CD4-positive, alpha-beta memory T cell (primary cell): ENCODE measurements around the gene TGFBR1. TPM values are rescaled to one million over a fixed set of nuclear protein-coding genes. Genes with fewer than 3 reads are reported as not detected.
A peak's percentile ranks its signal among the peaks of the same experiment; 100 is the strongest.

Experiments
- CTCF ChIA-PET: fragments of 350-600 bp; sonication (Branson Sonifier 250); formaldehyde crosslinking; loops from one replicate; lab custom pipeline; 2021; ENCODE audit warnings: inconsistent platforms; ENCODE audit not compliant: partially characterized antibody; lab: Charles Lee
- POLR2A ChIA-PET: fragments of 350-600 bp; sonication (Branson Sonifier 250); formaldehyde crosslinking; loops from one replicate; lab custom pipeline; 2021; ENCODE audit not compliant: partially characterized antibody; lab: Charles Lee
- DNase-seq, 5 donors: peaks; one replicate each; pipeline versions ENCODE4 v3.0.0 to v3.0.0-alpha.2; 2020 to 2022; ENCODE audit warnings: mixed read lengths in 1 of 5
- H3K27ac ChIP-seq: one replicate; pipeline ENCODE4 v1.7.0; 2013; ENCODE audit warnings: low read depth, low read length
- H3K27me3 ChIP-seq: 2 replicates; pipeline ENCODE4 v1.7.0; 2013; ENCODE audit warnings: mild to moderate bottlenecking, low read length, moderate library complexity; ENCODE audit not compliant: insufficient read depth
- H3K36me3 ChIP-seq: 2 replicates; pipeline ENCODE4 v1.7.0; 2013; ENCODE audit warnings: mild to moderate bottlenecking, low read length, moderate library complexity; ENCODE audit not compliant: insufficient read depth
- H3K4me1 ChIP-seq: 2 replicates; pipeline ENCODE4 v1.7.0; 2013; ENCODE audit warnings: mild to moderate bottlenecking, low read length, moderate library complexity; ENCODE audit not compliant: insufficient read depth
- H3K4me3 ChIP-seq, 2 donors: one replicate each; pipeline ENCODE4 v1.7.0; 2013; ENCODE audit warnings: low read length in 2 of 2, mild to moderate bottlenecking in 1 of 2
- H3K9me3 ChIP-seq, 2 donors: one replicate each; pipeline ENCODE4 v1.7.0; 2013; ENCODE audit warnings: low read length in 2 of 2, control low read depth in 1 of 2; ENCODE audit not compliant: control insufficient read depth in 1 of 2
- H3K27ac Mint-ChIP-seq, 7 donors: one replicate each; pipeline ENCODE4 v1.8.0; 2020 to 2021; ENCODE audit warnings: mixed read lengths in 7 of 7, mild to moderate bottlenecking in 6 of 7, inconsistent platforms in 3 of 7, moderate library complexity in 3 of 7
- H3K27me3 Mint-ChIP-seq, 2 donors: one replicate each; pipeline ENCODE4 v1.8.0; 2020 to 2021; ENCODE audit warnings: mixed read lengths in 2 of 2
- H3K36me3 Mint-ChIP-seq, 2 donors: one replicate each; pipeline ENCODE4 v1.8.0; 2020 to 2021; ENCODE audit warnings: mixed read lengths in 2 of 2, inconsistent platforms in 1 of 2, mild to moderate bottlenecking in 1 of 2
- H3K4me1 Mint-ChIP-seq, 4 donors: one replicate each; pipeline ENCODE4 v1.8.0; 2020 to 2021; ENCODE audit warnings: mixed read lengths in 4 of 4, mild to moderate bottlenecking in 1 of 4
- H3K4me3 Mint-ChIP-seq, 8 donors: one replicate each; pipeline ENCODE4 v1.8.0; 2020 to 2021; ENCODE audit warnings: mixed read lengths in 8 of 8, mild to moderate bottlenecking in 7 of 8, moderate library complexity in 6 of 8, inconsistent platforms in 3 of 8
- H3K9me3 Mint-ChIP-seq, 8 donors: one replicate each; pipeline ENCODE4 v1.8.0; 2020 to 2021; ENCODE audit warnings: mixed read lengths in 8 of 8, mild to moderate bottlenecking in 5 of 8, inconsistent platforms in 3 of 8, moderate library complexity in 1 of 8
- intact Hi-C: fragments of 100-400 bp; cut with micrococcal nuclease; formaldehyde crosslinking; loops from one replicate; pipeline ENCODE4 v1.15.1; 2023
- polyA plus RNA-seq, 2 donors: library from polyadenylated mRNA; unstranded; fragments of 300-500 nt; fragmentation: Illumina TruSeq; gene quantifications; one replicate each; pipeline ENCODE4 v1.2.3, GENCODE V29; 2021
- total RNA-seq, 2 experiments: library from RNA; stranded (reverse); gene quantifications; one replicate each; pipeline ENCODE4 v1.2.3, GENCODE V29; 2021

The TGFBR1 gene
- total and polyA plus RNA-seq, 4 experiments from 2014 or later, result 19.1 to 27.4 (median 23.9) TPM

DNA sequence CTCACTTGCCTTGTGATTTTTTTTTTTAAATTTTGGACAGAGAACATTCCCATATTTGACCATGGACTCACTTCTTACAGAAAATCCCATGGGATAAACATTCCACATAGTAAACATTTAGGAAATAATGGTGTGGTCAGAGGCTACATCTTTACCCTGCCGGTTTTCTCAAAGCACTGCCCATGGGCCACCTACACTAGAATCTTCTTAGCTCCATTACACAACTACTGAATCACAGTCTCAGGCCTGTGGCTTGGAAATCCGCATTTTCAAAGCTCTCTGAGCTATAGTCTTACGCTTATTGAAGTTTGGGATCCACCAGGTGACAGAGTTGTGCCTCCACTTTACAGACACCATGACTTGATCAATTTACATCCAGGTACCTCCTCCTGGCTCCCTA is 77.4 kb downstream of the TGFBR1 start:
- Mint-ChIP-seq H3K4me3 (no peak overlapping the region), H3K36me3 (no peaks in the 10 kb centered on the region), H3K9me3 (no peaks in the 10 kb centered on the region), H3K4me1 (peaks cover 5 to 7% (median 6%) of the 10 kb centered on the region in 4 donors), H3K27me3 (no peaks in the 10 kb centered on the region), H3K27ac (no peak overlapping the region)
- H3K36me3 ChIP-seq, result no peaks in the 10 kb centered on the region
- ChIA-PET POLR2A (no interaction called here), CTCF (interaction anchor here (0.6 to 7.6 kb wide), 8 partner anchors 9 to 184 kb away, joined by 3 to 40 read pairs (median 3); no protein-coding TSS in a partner anchor)
- DNase-seq, result no peak
- H3K27ac ChIP-seq, result no peak overlapping the region
- H3K27me3 ChIP-seq, result no peaks in the 10 kb centered on the region
- intact Hi-C loops, result loop anchor here (5.0 kb wide), 1 partner anchor 625 kb away; no protein-coding TSS in a partner anchor
- no peaks in the 10 kb centered on the region for H3K9me3 ChIP-seq
- H3K4me1 ChIP-seq, result peaks cover 6% of the 10 kb centered on the region
- no peak overlapping the region for H3K4me3 ChIP-seq

DNA sequence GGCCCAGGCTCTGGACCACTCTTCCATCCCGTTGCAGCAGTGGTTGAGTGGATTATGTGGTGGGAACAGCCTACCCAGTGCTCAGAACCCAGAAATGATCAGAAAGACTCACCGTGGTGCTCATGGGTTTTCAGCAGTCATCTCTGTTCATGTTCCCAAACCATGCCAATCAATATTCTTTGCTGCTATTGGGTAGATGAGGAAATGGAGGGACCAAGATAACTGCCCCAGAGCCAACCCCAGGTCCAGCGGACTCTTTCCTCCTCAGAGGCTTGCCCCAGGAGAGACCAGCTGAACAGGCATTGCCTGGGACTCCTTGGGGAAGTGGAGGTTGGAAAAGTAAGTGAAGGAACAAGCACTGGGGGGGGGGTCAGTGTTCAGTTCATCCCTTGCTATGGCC is 78.7 kb downstream of the TGFBR1 start:
- H3K9me3 ChIP-seq, result no peaks in the 10 kb centered on the region
- Mint-ChIP-seq H3K4me1 (peaks cover 5 to 7% (median 6%) of the 10 kb centered on the region in 4 donors), H3K27me3 (peaks cover 0 to 2% of the 10 kb centered on the region in 2 donors), H3K9me3 (no peaks in the 10 kb centered on the region), H3K27ac (peak overlapping the region in 1 of 7 donors; percentile 55), H3K36me3 (no peaks in the 10 kb centered on the region), H3K4me3 (no peak overlapping the region)
- POLR2A ChIA-PET, result no interaction called here
- CTCF ChIA-PET, result interaction anchor here (0.9 to 7.6 kb wide), 11 partner anchors 11 to 1412 kb away, joined by 3 to 40 read pairs (median 8); partner anchors contain the start of genes ALG2 and SEC61B
- no peaks in the 10 kb centered on the region for H3K36me3 ChIP-seq
- no peaks in the 10 kb centered on the region for H3K27me3 ChIP-seq
- H3K27ac ChIP-seq, result no peak overlapping the region
- DNase-seq, result no peak
- intact Hi-C loops, result loop anchor here (1.0 to 5.0 kb wide), 4 partner anchors 39 to 1141 kb away; partner anchors contain the start of gene SEC61B
- peaks cover 6% of the 10 kb centered on the region for H3K4me1 ChIP-seq
- H3K4me3 ChIP-seq, result no peak overlapping the region

DNA sequence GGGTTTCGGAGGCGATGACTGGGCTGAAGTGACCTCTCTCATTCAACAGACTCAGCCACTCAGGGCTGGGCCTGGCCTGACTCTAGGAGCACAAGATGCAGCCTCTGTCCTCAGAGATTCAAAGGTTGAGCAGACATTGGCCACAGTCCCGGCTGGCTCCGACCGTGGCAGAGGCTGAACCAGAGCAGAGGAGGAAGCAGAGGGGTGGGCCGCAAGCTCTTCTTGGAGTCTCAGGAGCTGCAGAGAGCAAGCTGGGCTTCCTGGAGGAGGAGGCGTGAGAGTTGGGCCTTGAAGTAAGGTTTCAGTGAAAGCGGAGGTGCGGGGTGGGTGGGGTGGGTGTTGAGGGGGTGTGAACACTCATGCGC is 79.2 kb downstream of the TGFBR1 start:
- H3K27ac Mint-ChIP-seq, result peak overlapping the region in 1 of 7 donors; percentile 55
- H3K4me1 Mint-ChIP-seq, result peaks cover 5 to 7% (median 6%) of the 10 kb centered on the region in 4 donors

DNA sequence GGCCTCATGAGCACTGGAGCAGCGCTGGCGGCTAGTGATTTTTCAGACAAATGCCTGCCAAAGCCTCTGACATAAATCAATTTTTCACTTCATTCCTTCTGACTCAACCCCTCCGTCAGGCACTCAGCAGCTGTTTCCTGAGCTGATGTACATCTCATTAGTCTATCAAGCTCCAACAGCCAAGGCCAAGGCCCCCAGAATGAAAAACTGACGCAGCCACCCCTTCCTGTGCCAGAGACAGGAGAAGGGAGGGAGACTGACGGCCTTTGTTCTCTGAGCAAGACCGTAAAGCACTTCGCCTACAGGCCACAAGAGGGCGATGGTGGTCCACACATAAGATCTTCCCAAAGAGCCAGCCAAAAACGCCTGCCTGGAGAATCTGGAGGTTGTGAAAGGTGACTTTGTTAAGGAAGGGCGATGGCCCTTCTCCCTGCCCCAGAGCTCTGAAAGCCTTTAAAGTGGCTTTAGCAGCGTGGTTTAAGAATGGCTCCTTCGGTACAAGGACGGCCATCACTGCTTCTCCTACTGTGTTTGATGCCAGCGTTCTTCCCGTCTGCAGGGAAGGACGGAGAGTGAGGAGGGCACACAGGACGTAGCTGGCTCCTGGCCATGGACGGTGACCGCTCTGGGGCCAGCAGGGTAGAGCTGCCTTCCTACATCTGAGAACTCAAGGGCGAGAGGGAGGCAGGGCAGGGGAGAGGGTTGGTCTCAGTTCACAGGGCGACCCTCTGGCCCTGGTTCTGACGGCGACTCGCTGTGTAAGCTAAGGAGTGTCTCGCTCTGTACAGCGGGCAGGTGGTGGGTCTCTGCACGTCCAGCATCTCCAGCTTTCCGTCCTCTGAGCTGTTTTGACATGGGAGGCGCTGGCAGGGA is 79.8 kb downstream of the TGFBR1 start:
- Histone ChIP-seq H3K4me1 (peaks cover 6% of the 10 kb centered on the region), H3K27me3 (no peaks in the 10 kb centered on the region), H3K9me3 (no peaks in the 10 kb centered on the region), H3K27ac (no peak overlapping the region), H3K4me3 (no peak overlapping the region), H3K36me3 (no peaks in the 10 kb centered on the region)
- Mint-ChIP-seq H3K9me3 (no peaks in the 10 kb centered on the region), H3K27ac (peak overlapping the region in 3 of 7 donors; percentile 54 to 76 (median 55)), H3K27me3 (peaks cover 2 to 4% of the 10 kb centered on the region in 2 donors), H3K36me3 (no peaks in the 10 kb centered on the region), H3K4me3 (peak overlapping the region in 2 of 8 donors; percentile 12 to 41), H3K4me1 (peaks cover 5 to 7% (median 6%) of the 10 kb centered on the region in 4 donors)
- ChIA-PET POLR2A (interaction anchor here (1.2 kb wide), 1 partner anchor 171 kb away, joined by 3 read pairs; no protein-coding TSS in a partner anchor), CTCF (interaction anchor here (0.7 to 7.6 kb wide), 42 partner anchors 9 to 1411 kb away, joined by 3 to 40 read pairs (median 4); partner anchors contain the start of genes ALG2 and SEC61B)
- intact Hi-C loops, result loop anchor here (1.0 to 5.0 kb wide), 4 partner anchors 38 to 1140 kb away; partner anchors contain the start of gene SEC61B
- DNase-seq, result peak; percentile 62 to 78 (median 67)

More for the DNA sequence above, 79.2 kb downstream of the TGFBR1 start:
- H3K4me3 ChIP-seq, result no peak overlapping the region
- H3K9me3 ChIP-seq, result no peaks in the 10 kb centered on the region
- Mint-ChIP-seq H3K9me3 (no peaks in the 10 kb centered on the region), H3K27me3 (peaks cover under 1 to 2% of the 10 kb centered on the region in 2 donors), H3K4me3 (no peak overlapping the region), H3K36me3 (no peaks in the 10 kb centered on the region)
- H3K36me3 ChIP-seq, result no peaks in the 10 kb centered on the region
- H3K27ac ChIP-seq, result no peak overlapping the region
- H3K27me3 ChIP-seq, result no peaks in the 10 kb centered on the region
- ChIA-PET CTCF (interaction anchor here (0.7 to 7.6 kb wide), 27 partner anchors 8 to 1412 kb away, joined by 3 to 40 read pairs (median 5); partner anchors contain the start of genes ALG2 and SEC61B), POLR2A (interaction anchor here (1.2 kb wide), 1 partner anchor 170 kb away, joined by 3 read pairs; no protein-coding TSS in a partner anchor)
- DNase-seq, result no peak
- H3K4me1 ChIP-seq, result peaks cover 6% of the 10 kb centered on the region
- intact Hi-C loops, result loop anchor here (1.0 to 5.0 kb wide), 4 partner anchors 39 to 1140 kb away; partner anchors contain the start of gene SEC61B

DNA sequence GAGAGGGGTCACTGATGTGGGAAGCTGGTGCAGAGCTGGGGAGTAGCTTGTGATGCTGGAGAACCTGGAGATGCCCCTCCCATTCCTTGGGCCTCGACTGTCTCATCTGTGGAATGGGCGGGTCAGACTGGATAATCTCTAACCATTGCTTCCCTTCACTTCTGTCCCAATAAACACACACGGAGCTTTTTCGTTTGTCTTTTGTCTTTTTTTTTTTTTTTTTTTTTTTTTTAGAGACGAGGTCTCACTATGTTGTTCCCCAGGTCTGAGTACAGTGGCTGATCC is 80.4 kb downstream of the TGFBR1 start:
- H3K4me1 ChIP-seq, result peaks cover 6% of the 10 kb centered on the region
- no peak overlapping the region for H3K4me3 Mint-ChIP-seq

DNA sequence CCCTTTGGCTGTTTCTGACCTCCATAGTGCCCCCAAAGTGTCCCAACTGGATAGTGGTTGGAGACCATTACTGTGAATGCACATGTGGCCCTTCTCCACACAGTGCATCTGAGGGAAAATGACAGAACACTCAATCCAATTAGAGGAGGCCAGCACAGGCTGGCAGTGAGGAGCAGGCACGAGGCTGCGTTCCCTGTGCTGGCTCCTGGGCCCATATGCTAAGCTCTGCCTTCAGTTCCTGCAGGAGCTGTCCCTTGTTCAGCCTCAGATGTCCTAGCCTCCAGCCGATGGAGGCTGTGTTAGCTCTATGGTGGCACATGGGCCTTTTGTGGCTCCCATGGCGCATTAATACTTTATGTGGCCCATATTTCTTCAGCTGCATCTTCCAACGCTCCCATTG is 81.0 kb downstream of the TGFBR1 start:
- intact Hi-C loops, result loop anchor here (2.0 kb wide), 1 partner anchor 37 kb away; the partner anchor contains the start of gene SEC61B

More for the DNA sequence above, 80.4 kb downstream of the TGFBR1 start:
- DNase-seq, result no peak
- Histone ChIP-seq H3K27ac (no peak overlapping the region), H3K36me3 (no peaks in the 10 kb centered on the region), H3K4me3 (no peak overlapping the region), H3K9me3 (no peaks in the 10 kb centered on the region), H3K27me3 (no peaks in the 10 kb centered on the region)
- H3K27ac Mint-ChIP-seq, result no peak overlapping the region
- POLR2A ChIA-PET, result interaction anchor here (1.2 kb wide), 1 partner anchor 171 kb away, joined by 3 read pairs; no protein-coding TSS in a partner anchor
- H3K4me1 Mint-ChIP-seq, result peaks cover 5 to 7% (median 6%) of the 10 kb centered on the region in 4 donors
- intact Hi-C loops, result loop anchor here (2.0 kb wide), 1 partner anchor 38 kb away; the partner anchor contains the start of gene SEC61B
- peaks cover 2 to 4% of the 10 kb centered on the region in 2 donors for H3K27me3 Mint-ChIP-seq
- CTCF ChIA-PET, result interaction anchor here (0.8 to 7.6 kb wide), 34 partner anchors 9 to 1411 kb away, joined by 3 to 40 read pairs (median 4); partner anchors contain the start of genes ALG2 and SEC61B
- H3K36me3 Mint-ChIP-seq, result no peaks in the 10 kb centered on the region
- no peaks in the 10 kb centered on the region for H3K9me3 Mint-ChIP-seq

More for the DNA sequence above, 81.0 kb downstream of the TGFBR1 start:
- Mint-ChIP-seq H3K27me3 (peaks cover 2 to 4% of the 10 kb centered on the region in 2 donors), H3K36me3 (no peaks in the 10 kb centered on the region), H3K4me3 (peak overlapping the region in 1 of 8 donors; percentile 22), H3K9me3 (no peaks in the 10 kb centered on the region), H3K4me1 (peaks cover 5 to 7% (median 6%) of the 10 kb centered on the region in 4 donors), H3K27ac (no peak overlapping the region)
- no peaks in the 10 kb centered on the region for H3K27me3 ChIP-seq
- no peaks in the 10 kb centered on the region for H3K36me3 ChIP-seq
- no peaks in the 10 kb centered on the region for H3K9me3 ChIP-seq
- no peak for DNase-seq
- CTCF ChIA-PET, result interaction anchor here (0.8 to 7.6 kb wide), 19 partner anchors 10 to 1030 kb away, joined by 3 to 40 read pairs (median 4); no protein-coding TSS in a partner anchor
- POLR2A ChIA-PET, result no interaction called here
- no peak overlapping the region for H3K27ac ChIP-seq
- peaks cover 6% of the 10 kb centered on the region for H3K4me1 ChIP-seq
- no peak overlapping the region for H3K4me3 ChIP-seq
